Mononuclear cell (primary cell): Measurements from ENCODE around the gene MRPS31. TPM values are rescaled to one million over a fixed set of nuclear protein-coding genes. Genes with fewer than 3 reads are reported as not detected.

Experiments used
- H3K27me3 ChIP-seq: 2 replicates; pipeline ENCODE4 v1.6.0; 2011; ENCODE audit warnings: low read length, control low read depth; ENCODE audit not compliant: insufficient read depth
- H3K4me1 ChIP-seq: 2 replicates; pipeline ENCODE4 v1.5.1; 2011; ENCODE audit warnings: mild to moderate bottlenecking, low read length, control low read depth; ENCODE audit not compliant: insufficient read depth
- H3K4me3 ChIP-seq: 2 replicates; pipeline ENCODE4 v1.5.1; 2011; ENCODE audit warnings: mild to moderate bottlenecking, low read length, moderate library complexity
- H3K9me3 ChIP-seq: 2 replicates; pipeline ENCODE4 v1.5.1; 2011; ENCODE audit warnings: low read depth, mild to moderate bottlenecking, control low read depth, low read length
- total RNA-seq: library from RNA; depleted of rRNA; stranded (reverse); fragments of >200 nt; gene quantifications from one replicate; pipeline ENCODE4 v1.2.3, GENCODE V29; 2012

MRPS31 gene
- total RNA-seq, 1 donor = 9.6 TPM

GRCh38 chr13:40680659-40681323 is 90.2 kb downstream of the MRPS31 start:
- peaks cover 7% of the 10 kb centered on the region for H3K4me1 ChIP-seq
- H3K4me3 ChIP-seq = no peak overlapping the region
- H3K9me3 ChIP-seq = no peaks in the 10 kb centered on the region
- H3K27me3 ChIP-seq = no peaks in the 10 kb centered on the region

GRCh38 chr13:40679480-40679985 is 91.5 kb downstream of the MRPS31 start:
- Histone ChIP-seq H3K9me3 (no peaks in the 10 kb centered on the region), H3K27me3 (no peaks in the 10 kb centered on the region), H3K4me3 (no peak overlapping the region), H3K4me1 (peaks cover 7% of the 10 kb centered on the region)

Other genes with a start within 250 kb of the MRPS31 start
- gene FOXO1, start 104.5 kb downstream of the MRPS31 start, total RNA-seq = 80.6 TPM
- gene SLC25A15, start 18.4 kb upstream of the MRPS31 start, total RNA-seq = 7.0 TPM
- 410 TPM for gene ELF1, start 248.1 kb upstream of the MRPS31 start, total RNA-seq